ENCODE data around the gene DYNLT2B.

Gene DYNLT2B

DNA sequence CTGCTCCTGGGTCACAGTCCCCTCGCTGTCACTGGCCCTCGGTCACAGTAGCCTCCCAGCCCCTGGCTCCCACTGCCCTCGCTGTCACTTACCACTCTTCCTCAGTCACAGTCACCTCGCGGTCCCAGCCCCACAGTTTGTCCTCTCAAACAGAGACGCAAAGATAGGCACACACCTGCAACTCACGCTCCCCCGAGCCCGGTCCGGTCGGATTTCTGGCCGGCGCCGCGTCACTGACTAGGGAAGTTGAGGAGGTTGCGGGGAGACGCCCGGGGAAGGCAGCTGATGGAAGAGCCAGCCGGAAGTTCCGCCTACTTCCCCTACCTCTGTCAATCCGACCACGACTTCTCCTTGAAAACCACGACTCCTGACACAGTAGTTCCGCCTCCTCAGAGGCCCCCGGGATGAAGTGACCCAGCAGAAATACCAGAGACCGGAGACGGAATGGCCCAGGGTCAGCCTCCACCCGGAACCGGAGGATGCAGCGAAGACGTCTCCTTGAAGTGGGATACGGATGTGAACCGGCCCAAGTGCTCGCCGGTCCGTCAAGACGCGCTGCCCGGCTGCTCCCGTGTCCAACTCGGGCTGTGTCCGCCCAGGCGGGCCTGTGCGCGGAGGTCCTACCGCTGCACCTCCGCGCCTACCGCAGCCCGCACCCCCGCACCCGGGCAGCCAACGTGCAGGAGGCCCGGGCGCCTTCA lies 30.4 kb downstream of the DYNLT2B start, which contains the start of gene PCYT1A:
Gene PCYT1A (minus strand): TSS at position 287 of the 701 bp plus-strand sequence. CDS start 17,195 bp downstream, outside the sequence.
- peak; percentile 97 for DNase-seq (ENCODE audit: low read depth)
- TF ChIP-seq, protein P1, sequence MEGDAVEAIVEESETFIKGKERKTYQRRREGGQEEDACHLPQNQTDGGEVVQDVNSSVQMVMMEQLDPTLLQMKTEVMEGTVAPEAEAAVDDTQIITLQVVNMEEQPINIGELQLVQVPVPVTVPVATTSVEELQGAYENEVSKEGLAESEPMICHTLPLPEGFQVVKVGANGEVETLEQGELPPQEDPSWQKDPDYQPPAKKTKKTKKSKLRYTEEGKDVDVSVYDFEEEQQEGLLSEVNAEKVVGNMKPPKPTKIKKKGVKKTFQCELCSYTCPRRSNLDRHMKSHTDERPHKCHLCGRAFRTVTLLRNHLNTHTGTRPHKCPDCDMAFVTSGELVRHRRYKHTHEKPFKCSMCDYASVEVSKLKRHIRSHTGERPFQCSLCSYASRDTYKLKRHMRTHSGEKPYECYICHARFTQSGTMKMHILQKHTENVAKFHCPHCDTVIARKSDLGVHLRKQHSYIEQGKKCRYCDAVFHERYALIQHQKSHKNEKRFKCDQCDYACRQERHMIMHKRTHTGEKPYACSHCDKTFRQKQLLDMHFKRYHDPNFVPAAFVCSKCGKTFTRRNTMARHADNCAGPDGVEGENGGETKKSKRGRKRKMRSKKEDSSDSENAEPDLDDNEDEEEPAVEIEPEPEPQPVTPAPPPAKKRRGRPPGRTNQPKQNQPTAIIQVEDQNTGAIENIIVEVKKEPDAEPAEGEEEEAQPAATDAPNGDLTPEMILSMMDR (IDR thresholded peaks at IDR 0.05; ENCODE audit: insufficient read depth, low read depth, low read length, missing control alignments), result no peak
- H3K4me3 ChIP-seq (ENCODE audit: low read length), result peak within 1 kb of the TSS; percentile 99

DNA sequence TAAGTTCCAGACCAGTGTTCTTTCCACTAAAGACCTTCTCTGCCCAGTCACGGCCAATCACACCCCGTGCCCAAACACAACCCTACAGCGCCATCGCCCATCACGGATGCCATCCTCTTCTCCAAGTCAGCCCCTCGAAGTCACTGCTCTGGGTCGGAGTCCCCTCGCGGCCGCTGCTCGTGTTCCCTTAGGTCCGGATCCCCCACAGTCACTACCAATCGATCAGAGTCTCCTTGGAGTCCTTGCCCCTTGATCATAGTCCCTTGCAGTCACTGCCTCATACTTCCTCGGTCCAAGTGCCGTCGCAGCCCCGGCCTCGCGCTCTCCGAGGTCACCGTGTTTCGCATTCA lies 31.0 kb downstream of the DYNLT2B start:
- DNase-seq (ENCODE audit: low read depth), result peak; percentile 37
- H3K4me3 ChIP-seq (ENCODE audit: low read length), result peak overlapping the region; percentile 99
- TF ChIP-seq, protein P1 (IDR thresholded peaks at IDR 0.05; ENCODE audit: insufficient read depth, low read depth, low read length, missing control alignments), result no peak

DNA sequence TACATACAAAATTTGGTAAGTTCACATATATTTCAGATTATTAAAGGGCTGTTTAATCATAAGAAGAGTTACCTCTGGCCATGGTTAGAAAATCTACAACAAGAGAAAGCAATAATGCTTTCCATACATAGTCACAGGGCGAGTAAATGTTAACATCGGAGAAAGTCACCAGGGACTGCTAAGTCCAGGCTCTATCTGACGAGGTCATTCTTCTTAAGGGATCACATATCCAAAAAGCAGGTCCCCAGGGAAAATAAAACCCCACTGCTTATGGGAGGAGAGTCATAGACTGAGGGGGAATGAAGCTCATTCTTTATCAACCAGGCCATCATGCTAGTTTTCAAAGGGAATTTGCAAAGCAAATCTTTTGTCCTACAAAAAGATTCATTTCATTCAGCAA lies 33.6 kb downstream of the DYNLT2B start:
- DNase-seq (ENCODE audit: low read depth), result no peak
- TF ChIP-seq, protein P1 (IDR thresholded peaks at IDR 0.05; ENCODE audit: insufficient read depth, low read depth, low read length, missing control alignments), result no peak
- H3K4me3 ChIP-seq (ENCODE audit: low read length), result no peak overlapping the region

DNA sequence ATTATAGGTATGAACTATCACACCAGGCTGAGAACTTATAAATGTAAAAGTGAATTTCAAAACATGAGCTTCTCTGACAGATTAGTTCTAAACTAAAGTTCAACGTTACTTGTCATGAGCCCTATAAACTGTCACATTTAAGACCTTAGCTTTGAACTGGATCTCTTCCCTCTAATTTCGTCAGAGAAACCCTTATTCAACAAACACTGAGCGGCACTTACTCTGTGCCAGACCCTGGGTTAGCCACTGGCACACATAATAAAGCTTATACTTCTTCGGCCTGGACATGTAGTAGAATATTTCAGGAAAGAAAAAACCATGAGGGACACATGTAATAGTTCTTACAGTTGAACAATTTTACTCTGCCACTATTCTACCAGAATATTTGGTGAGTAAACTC lies 36.1 kb downstream of the DYNLT2B start:
- DNase-seq (ENCODE audit: low read depth), result no peak
- H3K4me3 ChIP-seq (ENCODE audit: low read length), result no peak overlapping the region
- TF ChIP-seq, protein P1 (IDR thresholded peaks at IDR 0.05; ENCODE audit: insufficient read depth, low read depth, low read length, missing control alignments), result no peak

DNA sequence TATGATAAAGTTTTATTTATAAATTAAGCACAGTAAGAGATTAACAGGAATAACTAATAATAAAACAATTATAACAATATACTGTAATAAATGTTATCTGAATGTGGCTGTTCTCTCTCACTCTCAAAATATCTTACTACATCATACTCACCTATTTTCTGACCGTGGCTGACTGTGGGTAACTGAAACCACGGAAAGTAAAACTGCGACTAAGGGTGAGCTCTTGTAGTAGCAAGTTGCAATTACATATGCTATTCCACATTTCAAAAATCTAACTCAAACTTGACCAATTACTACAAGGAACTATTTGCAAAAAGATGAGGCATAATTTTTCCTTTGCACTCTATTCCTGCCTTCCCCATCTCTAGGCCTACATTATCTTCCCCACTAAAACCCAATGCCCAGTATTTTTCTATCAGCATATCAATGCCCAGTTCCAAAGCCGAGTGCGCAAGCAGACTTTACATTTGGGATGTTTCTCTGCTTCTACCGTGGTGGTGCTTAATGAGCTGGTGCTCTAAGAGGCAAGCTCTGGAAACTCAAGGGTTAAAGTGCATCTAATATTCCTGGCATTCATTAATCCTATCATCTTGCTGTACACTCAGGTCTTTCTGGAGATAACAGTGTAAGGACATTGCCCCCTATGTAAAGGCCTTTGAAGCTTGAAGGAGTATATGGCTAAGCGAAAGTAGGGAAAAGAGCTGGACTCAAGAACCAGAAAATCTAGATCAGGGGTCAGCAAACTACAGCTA lies 37.2 kb downstream of the DYNLT2B start:
- no peak overlapping the region for H3K4me3 ChIP-seq (ENCODE audit: low read length)
- DNase-seq (ENCODE audit: low read depth), result no peak
- TF ChIP-seq, protein P1 (IDR thresholded peaks at IDR 0.05; ENCODE audit: insufficient read depth, low read depth, low read length, missing control alignments), result no peak

DNA sequence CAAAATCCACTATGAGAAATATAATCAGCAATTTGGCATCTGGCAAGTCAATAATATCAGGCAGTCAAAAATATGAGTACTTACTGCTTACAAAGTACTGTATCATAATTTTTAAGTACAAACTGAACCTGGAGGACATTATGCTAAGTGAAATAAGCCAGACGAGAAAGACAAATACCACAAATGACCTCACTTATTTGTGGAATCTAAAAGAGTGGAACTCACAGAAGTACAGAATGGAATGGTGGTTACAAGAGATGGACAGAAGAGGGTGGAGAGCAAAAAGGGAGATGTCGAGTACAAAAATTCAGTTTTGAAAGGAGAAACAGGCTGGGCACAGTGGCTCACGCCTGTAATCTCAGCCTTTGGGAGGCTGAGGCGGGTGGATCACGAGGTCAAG lies 42.9 kb downstream of the DYNLT2B start:
- H3K4me3 ChIP-seq (ENCODE audit: low read length), result no peak overlapping the region
- no peak for DNase-seq (ENCODE audit: low read depth)
- TF ChIP-seq, protein P1 (IDR thresholded peaks at IDR 0.05; ENCODE audit: insufficient read depth, low read depth, low read length, missing control alignments), result no peak

Measured in epithelial cell of esophagus (primary cell).